Measurements from ENCODE around the gene RAB13.

The RAB13 gene

GRCh38 chr1:153977250-153978240, 8.6 kb downstream of the RAB13 start, which contains the start of gene JTB:
Gene JTB (minus strand): TSS chr1:153977674. CDS start chr1:153977252, 422 bp downstream.
- DNase-seq (ENCODE audit: low spot score): peak; percentile 83

- DNase-seq (ENCODE audit: low spot score): no peak
These were observed 9.3 kb downstream of the RAB13 start for GRCh38 chr1:153976819-153977249.

- DNase-seq (ENCODE audit: low spot score): no peak
These were observed 12.6 kb downstream of the RAB13 start for GRCh38 chr1:153973525-153973924.

- no peak for DNase-seq (ENCODE audit: low spot score)
These were observed 13.1 kb downstream of the RAB13 start for GRCh38 chr1:153973071-153973470.

- no peak for DNase-seq (ENCODE audit: low spot score)
These were observed 15.8 kb downstream of the RAB13 start for GRCh38 chr1:153970346-153970745.

GRCh38 chr1:153968972-153969371, 17.2 kb downstream of the RAB13 start:
- no peak for DNase-seq (ENCODE audit: low spot score)

- no peak for DNase-seq (ENCODE audit: low spot score)
These were observed 17.7 kb downstream of the RAB13 start for GRCh38 chr1:153968408-153968807.

- DNase-seq (ENCODE audit: low spot score): no peak
These were observed 18.2 kb downstream of the RAB13 start for GRCh38 chr1:153968000-153968363.

GRCh38 chr1:153967107-153967999, 18.8 kb downstream of the RAB13 start, which contains the start of gene CREB3L4:
Gene CREB3L4 (plus strand): TSS chr1:153967902. CDS start chr1:153968526, 624 bp downstream.
- DNase-seq (ENCODE audit: low spot score): peak; percentile 90

- no peak for DNase-seq (ENCODE audit: low spot score)
These were observed 22.2 kb downstream of the RAB13 start for GRCh38 chr1:153963850-153964331.

- DNase-seq (ENCODE audit: low spot score): peak; percentile 92
These were observed 22.9 kb downstream of the RAB13 start, which contains the start of gene SLC39A1 for GRCh38 chr1:153963030-153963849. Gene SLC39A1 (minus strand): TSS chr1:153963537. CDS start chr1:153962715, 822 bp downstream.

GRCh38 chr1:153962088-153963029, 23.8 kb downstream of the RAB13 start:
- no peak for DNase-seq (ENCODE audit: low spot score)

GRCh38 chr1:153961421-153961820, 24.7 kb downstream of the RAB13 start:
- no peak for DNase-seq (ENCODE audit: low spot score)

- DNase-seq (ENCODE audit: low spot score): no peak
These were observed 25.9 kb downstream of the RAB13 start for GRCh38 chr1:153960206-153960605.

- DNase-seq (ENCODE audit: low spot score): no peak
These were observed 26.7 kb downstream of the RAB13 start for GRCh38 chr1:153959454-153959853.

GRCh38 chr1:153958961-153959260, 27.2 kb downstream of the RAB13 start:
- no peak for DNase-seq (ENCODE audit: low spot score)

GRCh38 chr1:153958111-153958960, 27.8 kb downstream of the RAB13 start, which contains the start of gene CRTC2:
Gene CRTC2 (minus strand): TSS chr1:153958612. CDS start chr1:153958497, 115 bp downstream.
- peak; percentile 98 for DNase-seq (ENCODE audit: low spot score)

GRCh38 chr1:153957744-153958110, 28.4 kb downstream of the RAB13 start:
- DNase-seq (ENCODE audit: low spot score): peak; percentile 31
